HG03457 (cell line): Measurements from ENCODE around the gene RBM10.

Experiments
- ATAC-seq: cut with Tn5 transposase; IDR thresholded peaks from one replicate; pipeline ENCODE4 v1.9.1; 2021; ENCODE audit warnings: moderate number of reproducible peaks; ENCODE audit not compliant: unreplicated experiment

Gene RBM10

GRCh38 chrX:47146936-47147859 lies 2.2 kb downstream of the RBM10 start:
- ATAC-seq, result no peak

DNA sequence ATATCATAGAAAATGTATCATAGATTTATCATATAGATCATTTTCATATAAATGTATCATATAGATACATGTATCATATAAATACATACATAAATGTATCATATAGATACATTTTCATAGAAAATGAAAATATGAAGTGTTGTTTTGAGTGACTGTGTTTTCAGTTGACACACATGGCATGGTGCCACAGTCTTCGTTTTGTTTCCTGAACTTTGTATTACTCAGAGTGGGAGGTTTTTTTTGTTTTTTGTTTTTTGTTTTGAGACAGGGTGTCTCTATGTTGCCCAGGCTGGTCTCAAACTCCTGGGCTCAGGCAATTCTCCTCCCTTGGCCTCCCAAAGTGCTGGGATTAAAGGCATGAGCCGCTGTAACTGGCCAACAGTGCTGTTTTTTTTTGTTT lies 3.9 kb downstream of the RBM10 start:
- no peak for ATAC-seq

DNA sequence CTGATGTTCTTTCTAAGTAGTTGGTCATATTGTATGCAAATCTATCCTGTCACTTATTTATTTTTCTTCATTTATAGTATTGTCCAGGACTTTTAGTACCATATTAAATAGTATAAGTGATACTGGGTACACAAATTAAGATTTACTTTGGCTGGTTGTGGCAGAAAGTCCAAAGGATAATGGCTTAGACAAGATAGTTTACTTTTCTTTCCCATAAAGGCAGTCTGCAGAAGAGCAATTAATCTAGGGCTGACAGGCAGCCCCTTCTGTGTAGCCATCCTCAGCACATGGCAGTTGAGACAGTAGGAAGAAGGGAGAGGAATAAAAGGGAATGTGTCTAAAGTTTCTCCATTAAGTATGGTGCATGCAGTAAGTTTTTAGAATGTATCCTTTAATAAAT lies 6.4 kb downstream of the RBM10 start:
- ATAC-seq, result no peak

DNA sequence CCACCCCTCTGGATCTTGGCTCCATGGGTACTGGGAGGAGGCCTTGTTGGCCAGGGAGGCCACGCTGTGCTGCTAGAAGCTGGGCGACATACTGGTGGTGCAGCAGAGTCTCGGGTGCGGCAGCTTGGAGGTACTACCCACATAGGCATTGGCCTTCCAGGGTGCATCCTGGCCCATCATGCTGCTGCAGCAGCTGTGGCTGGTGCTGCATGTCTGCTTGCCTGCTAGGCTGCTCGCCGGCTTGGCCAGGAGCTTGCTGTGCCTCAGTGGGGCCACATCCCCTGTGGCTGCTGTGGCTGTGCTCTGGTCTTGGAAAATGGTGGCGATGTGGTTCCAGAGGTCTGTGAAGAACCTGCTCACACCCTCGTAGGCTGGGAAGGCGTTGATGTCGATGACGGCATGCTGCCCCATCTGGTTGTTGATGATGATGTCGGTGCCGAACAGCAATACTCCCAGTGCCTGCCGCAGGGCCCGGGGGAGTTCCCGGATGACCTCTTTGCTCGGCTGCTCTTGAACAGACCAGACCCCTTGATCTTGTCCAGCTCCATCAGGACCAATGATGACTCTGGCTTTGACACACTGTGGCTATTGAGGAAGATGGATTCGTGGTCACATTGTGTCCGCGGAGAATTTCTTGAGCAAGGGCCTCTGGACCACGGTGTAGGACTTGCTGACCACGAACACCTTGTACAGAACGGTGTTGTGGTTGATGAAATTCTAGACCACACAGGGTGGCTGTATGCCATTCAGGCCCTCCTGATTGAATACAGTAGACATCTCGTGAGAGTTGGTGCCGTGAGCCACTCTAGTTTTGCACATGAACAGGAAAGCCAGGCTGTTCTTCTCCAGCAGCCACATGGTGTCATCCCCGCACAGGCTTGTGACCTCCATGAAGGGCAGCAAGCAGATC lies 11.8 kb downstream of the RBM10 start:
- no peak for ATAC-seq

DNA sequence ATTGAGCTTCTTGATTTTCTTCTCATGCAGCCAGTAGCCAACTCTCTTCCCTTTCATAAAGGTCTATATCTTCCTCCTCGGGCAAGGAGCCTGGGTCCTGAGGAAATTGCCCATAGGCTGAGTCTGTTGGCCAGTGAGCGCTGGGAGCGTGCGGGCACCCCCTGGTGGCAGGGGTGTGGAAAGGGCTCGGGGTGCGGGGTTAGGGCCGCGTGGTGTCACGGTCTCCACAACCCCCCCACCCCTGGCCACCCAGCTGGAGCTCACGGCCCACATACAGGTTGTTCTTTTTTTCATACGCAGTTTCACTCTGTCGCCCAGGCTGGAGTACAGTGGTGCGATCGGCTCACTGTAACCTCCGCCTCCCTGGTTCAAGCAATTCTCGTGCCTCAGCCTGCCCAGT lies 13.1 kb downstream of the RBM10 start:
- ATAC-seq, result no peak

DNA sequence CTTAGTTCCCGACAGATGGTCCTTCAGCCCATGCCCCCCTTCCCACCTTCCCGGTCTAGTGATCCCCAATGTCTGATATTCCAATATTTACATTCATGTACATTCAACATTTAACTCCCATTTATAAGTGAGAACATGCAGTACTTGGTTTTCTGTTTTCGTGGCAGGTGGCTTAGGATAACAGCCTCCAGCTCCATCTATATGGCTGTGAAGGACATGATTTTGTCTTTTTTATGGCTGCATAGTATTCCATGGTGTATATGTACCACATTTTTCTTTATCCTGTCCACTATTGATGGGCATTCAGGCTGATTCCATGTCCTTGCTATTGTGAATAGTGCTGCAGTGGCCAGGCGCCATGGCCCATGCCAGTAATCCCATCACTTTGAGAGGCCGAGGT lies 13.8 kb downstream of the RBM10 start:
- ATAC-seq, result no peak

GRCh38 chrX:47160781-47161180 lies 15.8 kb downstream of the RBM10 start:
- no peak for ATAC-seq

- no peak for ATAC-seq
Observed at GRCh38 chrX:47162927-47163583, 18.0 kb downstream of the RBM10 start.

- no peak for ATAC-seq
Observed at GRCh38 chrX:47164420-47164819, 19.4 kb downstream of the RBM10 start.

DNA sequence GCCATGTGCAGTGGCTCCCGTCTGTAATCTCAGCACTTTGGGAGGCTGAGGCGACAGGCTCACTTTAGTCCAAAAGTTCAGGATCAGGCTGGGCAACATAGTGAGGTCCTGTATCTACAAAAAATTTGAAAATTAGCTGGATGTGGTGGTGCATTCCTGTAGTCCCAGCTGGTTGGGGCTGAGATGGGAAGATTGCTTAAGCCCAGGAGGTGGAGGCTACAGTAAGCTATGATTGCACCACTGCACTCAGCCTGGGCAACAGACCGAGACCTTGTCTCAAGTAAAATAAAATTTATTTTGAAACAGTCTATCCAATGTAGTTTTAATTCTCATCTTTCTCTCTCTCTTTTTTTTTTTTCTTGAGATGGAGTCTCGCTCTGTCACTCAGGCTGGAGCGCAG lies 21.1 kb downstream of the RBM10 start:
- no peak for ATAC-seq

- ATAC-seq, result no peak
Observed at GRCh38 chrX:47168495-47169073, 23.6 kb downstream of the RBM10 start.

DNA sequence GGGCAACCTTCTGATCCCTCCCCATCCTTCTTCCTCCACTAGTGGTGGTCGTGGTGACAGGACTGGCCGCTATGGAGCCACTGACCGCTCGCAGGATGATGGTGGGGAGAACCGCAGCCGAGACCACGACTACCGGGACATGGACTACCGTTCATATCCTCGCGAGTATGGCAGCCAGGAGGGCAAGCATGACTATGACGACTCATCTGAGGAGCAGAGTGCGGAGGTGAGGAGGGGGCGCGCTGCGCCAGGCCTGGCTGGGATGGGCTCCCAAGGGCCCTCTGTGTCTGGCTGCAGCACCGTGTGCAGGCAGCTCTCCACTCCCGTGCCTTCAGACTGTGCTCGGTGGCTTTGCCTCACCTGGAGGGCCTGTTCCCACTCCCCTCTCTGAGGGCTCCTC lies 24.3 kb downstream of the RBM10 start:
- no peak for ATAC-seq

- ATAC-seq, result no peak
Observed at GRCh38 chrX:47169726-47170515, 24.9 kb downstream of the RBM10 start.

- no peak for ATAC-seq
Observed at GRCh38 chrX:47170861-47171692, 26.1 kb downstream of the RBM10 start.

DNA sequence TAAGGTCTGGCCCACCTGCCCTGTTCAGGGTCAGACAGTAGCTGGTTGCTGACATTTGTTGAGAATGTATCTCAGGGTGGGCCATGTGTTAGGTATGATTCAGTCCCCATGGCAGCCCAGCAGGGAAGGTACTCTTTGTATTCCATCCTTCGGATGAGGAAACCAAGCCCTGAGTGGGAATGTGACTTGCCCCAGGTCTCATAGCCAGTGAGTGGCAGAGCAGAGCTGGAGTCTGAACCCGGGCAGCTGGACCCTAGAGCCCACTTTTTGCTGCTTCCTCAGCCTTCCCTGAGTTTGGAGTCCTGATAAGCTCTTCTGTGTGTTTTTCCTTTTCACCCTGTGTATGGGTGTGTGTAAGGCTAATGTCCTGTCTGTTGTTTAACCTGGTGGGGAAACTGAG lies 27.0 kb downstream of the RBM10 start:
- ATAC-seq, result no peak

DNA sequence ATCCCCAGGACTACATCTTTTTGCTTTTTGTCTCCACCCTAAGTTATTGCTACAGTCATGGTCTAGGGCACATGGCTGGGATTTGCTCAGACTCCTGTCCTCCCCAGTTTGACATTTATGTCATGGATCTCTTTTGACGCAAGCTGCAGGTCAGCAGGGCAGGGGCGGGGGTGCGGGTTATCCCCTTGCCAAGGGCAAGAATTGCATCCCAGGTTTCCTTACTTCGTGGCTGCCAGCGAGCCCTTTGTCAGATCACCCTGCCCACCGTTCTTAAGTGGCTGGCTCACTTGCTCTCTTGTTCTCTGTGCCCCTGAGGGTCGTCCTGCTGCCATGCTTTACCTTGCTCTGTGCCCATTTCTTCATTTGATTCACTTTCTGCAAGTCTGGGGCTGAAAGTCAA lies 27.5 kb downstream of the RBM10 start:
- no peak for ATAC-seq

GRCh38 chrX:47172971-47173792 lies 28.2 kb downstream of the RBM10 start:
- ATAC-seq, result no peak

- ATAC-seq, result no peak
Observed at GRCh38 chrX:47174376-47174775, 29.4 kb downstream of the RBM10 start.
